Measurements from ENCODE around the gene BICDL1. TPM values are rescaled to one million over a fixed set of nuclear protein-coding genes. Genes with fewer than 3 reads are reported as not detected.

BICDL1 gene
- total and polyA plus RNA-seq, 2 donors from 2014 or later, result 60.5 to 101 TPM

DNA sequence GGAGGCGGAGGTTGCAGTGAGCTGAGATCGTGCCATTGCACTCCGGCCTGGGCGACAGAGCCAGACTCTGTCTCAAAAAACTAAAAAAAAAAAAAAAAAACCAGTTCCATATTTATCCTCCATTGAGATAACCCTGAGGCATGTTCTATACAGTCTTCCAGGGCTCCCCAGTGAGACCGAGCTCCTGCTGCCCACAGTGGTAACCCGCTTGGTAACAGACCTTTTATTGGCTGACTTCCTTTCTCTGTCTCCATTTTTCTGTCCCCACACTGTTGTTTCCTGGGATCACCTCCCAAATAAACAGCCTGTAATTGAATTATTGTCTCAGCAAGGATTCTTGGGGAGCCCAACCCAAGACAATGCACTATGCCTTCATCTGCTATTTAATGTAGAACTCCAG is 42.8 kb upstream of the BICDL1 start:
- Histone ChIP-seq H3K36me3 (ENCODE audit: control insufficient read depth in 2 of 3, insufficient read depth in 3 of 3, low read length in 3 of 3) (no peaks in the 10 kb centered on the region), H3K27ac (ENCODE audit: low read depth in 2 of 2, low read length in 2 of 2) (no peak overlapping the region), H3K9me3 (ENCODE audit: control insufficient read depth in 2 of 3, insufficient read depth in 1 of 3, low read length in 3 of 3) (no peaks in the 10 kb centered on the region), H3K27me3 (ENCODE audit: control insufficient read depth, insufficient read depth, low read length) (no peaks in the 10 kb centered on the region), H3K9ac (ENCODE audit: low read length in 3 of 3) (no peak overlapping the region), H3K4me3 (ENCODE audit: low read length in 3 of 3) (no peak overlapping the region), H3K4me1 (ENCODE audit: control insufficient read depth in 2 of 3, insufficient read depth in 2 of 3, low read depth in 1 of 3, low read length in 3 of 3) (peaks cover 0 to 2% (median 0%) of the 10 kb centered on the region in 3 donors)
- FAIRE-seq (no peak), DNase-seq (no peak)
- intact Hi-C loops (cut with DNase I), result no loop called here
- TF ChIP-seq, protein P1, sequence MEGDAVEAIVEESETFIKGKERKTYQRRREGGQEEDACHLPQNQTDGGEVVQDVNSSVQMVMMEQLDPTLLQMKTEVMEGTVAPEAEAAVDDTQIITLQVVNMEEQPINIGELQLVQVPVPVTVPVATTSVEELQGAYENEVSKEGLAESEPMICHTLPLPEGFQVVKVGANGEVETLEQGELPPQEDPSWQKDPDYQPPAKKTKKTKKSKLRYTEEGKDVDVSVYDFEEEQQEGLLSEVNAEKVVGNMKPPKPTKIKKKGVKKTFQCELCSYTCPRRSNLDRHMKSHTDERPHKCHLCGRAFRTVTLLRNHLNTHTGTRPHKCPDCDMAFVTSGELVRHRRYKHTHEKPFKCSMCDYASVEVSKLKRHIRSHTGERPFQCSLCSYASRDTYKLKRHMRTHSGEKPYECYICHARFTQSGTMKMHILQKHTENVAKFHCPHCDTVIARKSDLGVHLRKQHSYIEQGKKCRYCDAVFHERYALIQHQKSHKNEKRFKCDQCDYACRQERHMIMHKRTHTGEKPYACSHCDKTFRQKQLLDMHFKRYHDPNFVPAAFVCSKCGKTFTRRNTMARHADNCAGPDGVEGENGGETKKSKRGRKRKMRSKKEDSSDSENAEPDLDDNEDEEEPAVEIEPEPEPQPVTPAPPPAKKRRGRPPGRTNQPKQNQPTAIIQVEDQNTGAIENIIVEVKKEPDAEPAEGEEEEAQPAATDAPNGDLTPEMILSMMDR (IDR thresholded peaks at IDR 0.05; ENCODE audit: borderline replicate concordance, extremely low read depth, insufficient read depth), result no peak

- intact Hi-C loops (cut with DNase I), result no loop called here
- Histone ChIP-seq H3K27ac (ENCODE audit: low read depth in 2 of 2, low read length in 2 of 2) (peak overlapping the region in 1 of 2 donors; percentile 22), H3K9me3 (ENCODE audit: control insufficient read depth in 2 of 3, insufficient read depth in 1 of 3, low read length in 3 of 3) (no peaks in the 10 kb centered on the region), H3K36me3 (ENCODE audit: control insufficient read depth in 2 of 3, insufficient read depth in 3 of 3, low read length in 3 of 3) (no peaks in the 10 kb centered on the region), H3K4me3 (ENCODE audit: low read length in 3 of 3) (no peak overlapping the region), H3K9ac (ENCODE audit: low read length in 3 of 3) (no peak overlapping the region), H3K4me1 (ENCODE audit: control insufficient read depth in 2 of 3, insufficient read depth in 2 of 3, low read depth in 1 of 3, low read length in 3 of 3) (no peaks in the 10 kb centered on the region), H3K27me3 (ENCODE audit: control insufficient read depth, insufficient read depth, low read length) (no peaks in the 10 kb centered on the region)
- peak in 4 of 5 donors; percentile 41 to 67 (median 54) for DNase-seq
- FAIRE-seq, result no peak
- TF ChIP-seq, protein P1 (IDR thresholded peaks at IDR 0.05; ENCODE audit: borderline replicate concordance, extremely low read depth, insufficient read depth), result no peak
These were observed 39.9 kb upstream of the BICDL1 start for GRCh38 chr12:119949145-119949544.

GRCh38 chr12:119949594-119949993 is 39.4 kb upstream of the BICDL1 start:
- Histone ChIP-seq H3K27ac (ENCODE audit: low read depth in 2 of 2, low read length in 2 of 2) (peak overlapping the region in 1 of 2 donors; percentile 22), H3K9ac (ENCODE audit: low read length in 3 of 3) (no peak overlapping the region), H3K4me3 (ENCODE audit: low read length in 3 of 3) (no peak overlapping the region), H3K27me3 (ENCODE audit: control insufficient read depth, insufficient read depth, low read length) (no peaks in the 10 kb centered on the region), H3K4me1 (ENCODE audit: control insufficient read depth in 2 of 3, insufficient read depth in 2 of 3, low read depth in 1 of 3, low read length in 3 of 3) (no peaks in the 10 kb centered on the region), H3K9me3 (ENCODE audit: control insufficient read depth in 2 of 3, insufficient read depth in 1 of 3, low read length in 3 of 3) (no peaks in the 10 kb centered on the region), H3K36me3 (ENCODE audit: control insufficient read depth in 2 of 3, insufficient read depth in 3 of 3, low read length in 3 of 3) (no peaks in the 10 kb centered on the region)
- TF ChIP-seq, protein P1 (IDR thresholded peaks at IDR 0.05; ENCODE audit: borderline replicate concordance, extremely low read depth, insufficient read depth), result no peak
- DNase-seq (peak in 3 of 5 donors; percentile 23 to 62 (median 53)), FAIRE-seq (no peak)
- intact Hi-C loops (cut with DNase I), result no loop called here

- H3K9me3 ChIP-seq (ENCODE audit: control insufficient read depth in 2 of 3, insufficient read depth in 1 of 3, low read length in 3 of 3), result peaks cover 0 to 25% (median 8%) of the 10 kb centered on the region in 3 donors
- no peaks in the 10 kb centered on the region for H3K4me1 ChIP-seq (ENCODE audit: control insufficient read depth in 2 of 3, insufficient read depth in 2 of 3, low read depth in 1 of 3, low read length in 3 of 3)
- no peaks in the 10 kb centered on the region for H3K36me3 ChIP-seq (ENCODE audit: control insufficient read depth in 2 of 3, insufficient read depth in 3 of 3, low read length in 3 of 3)
- H3K27ac ChIP-seq (ENCODE audit: low read depth in 2 of 2, low read length in 2 of 2), result no peak overlapping the region
- no peak overlapping the region for H3K9ac ChIP-seq (ENCODE audit: low read length in 3 of 3)
- intact Hi-C loops (cut with DNase I), result no loop called here
- TF ChIP-seq, protein P1 (IDR thresholded peaks at IDR 0.05; ENCODE audit: borderline replicate concordance, extremely low read depth, insufficient read depth), result no peak
- no peak overlapping the region for H3K4me3 ChIP-seq (ENCODE audit: low read length in 3 of 3)
- no peak for FAIRE-seq
- no peaks in the 10 kb centered on the region for H3K27me3 ChIP-seq (ENCODE audit: control insufficient read depth, insufficient read depth, low read length)
- DNase-seq, result no peak
These were observed 33.0 kb upstream of the BICDL1 start for GRCh38 chr12:119956047-119956446.
